HG03175 (cell line): ENCODE measurements around the gene SLC35E1.
"Not testable (repeated sequence)": the region's sequence is repeated elsewhere in the genome, so short reads cannot be mapped to it uniquely, and the experiment has no call there.

ENCODE experiments used
- ATAC-seq: cut with Tn5 transposase; IDR thresholded peaks from one replicate; pipeline ENCODE4 v1.9.1; 2021; ENCODE audit warnings: mild to moderate bottlenecking, moderate library complexity; ENCODE audit not compliant: unreplicated experiment

Gene SLC35E1

GRCh38 chr19:16554776-16555175 is 17.4 kb downstream of the SLC35E1 start:
- ATAC-seq, result no peak

GRCh38 chr19:16551902-16552301 is 20.3 kb downstream of the SLC35E1 start:
- not testable (repeated sequence) for ATAC-seq

GRCh38 chr19:16548956-16549355 is 23.3 kb downstream of the SLC35E1 start:
- no peak for ATAC-seq

- ATAC-seq, result no peak
These were observed 27.6 kb downstream of the SLC35E1 start for GRCh38 chr19:16544473-16545231.

GRCh38 chr19:16543734-16544133 is 28.5 kb downstream of the SLC35E1 start:
- not testable (repeated sequence) for ATAC-seq

GRCh38 chr19:16542910-16543472 is 29.2 kb downstream of the SLC35E1 start:
- ATAC-seq, result no peak

GRCh38 chr19:16542045-16542909 is 29.9 kb downstream of the SLC35E1 start, which contains the start of gene CHERP:
TSS of gene CHERP (minus strand) at chr19:16542437. CDS start at chr19:16542378, 59 bp downstream.
- peak; percentile 72 for ATAC-seq

GRCh38 chr19:16541526-16542044 is 30.6 kb downstream of the SLC35E1 start:
- ATAC-seq, result no peak

DNA sequence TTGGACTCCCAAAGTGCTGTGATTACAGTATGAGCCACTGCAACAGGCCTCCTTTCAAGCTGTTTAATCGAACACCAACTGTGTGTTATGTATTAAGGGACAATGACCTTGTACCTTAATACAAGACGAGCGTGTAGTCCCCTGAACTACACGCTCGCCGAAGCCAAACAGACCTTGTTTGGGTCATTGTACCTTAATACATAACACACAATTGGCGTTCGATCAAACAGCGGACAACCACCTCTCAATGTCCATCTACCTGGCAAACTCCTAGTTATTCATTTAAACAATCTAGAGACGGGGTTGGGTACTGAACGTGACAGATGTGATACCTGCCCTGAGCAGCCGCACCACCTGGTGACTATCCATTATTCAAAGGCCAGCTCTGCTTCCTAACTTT is 31.3 kb downstream of the SLC35E1 start:
- ATAC-seq, result no peak

GRCh38 chr19:16537111-16537510 is 35.1 kb downstream of the SLC35E1 start:
- ATAC-seq, result no peak

- no peak for ATAC-seq
These were observed 36.1 kb downstream of the SLC35E1 start for GRCh38 chr19:16536130-16536529.

GRCh38 chr19:16535381-16535780 is 36.8 kb downstream of the SLC35E1 start:
- ATAC-seq, result no peak

DNA sequence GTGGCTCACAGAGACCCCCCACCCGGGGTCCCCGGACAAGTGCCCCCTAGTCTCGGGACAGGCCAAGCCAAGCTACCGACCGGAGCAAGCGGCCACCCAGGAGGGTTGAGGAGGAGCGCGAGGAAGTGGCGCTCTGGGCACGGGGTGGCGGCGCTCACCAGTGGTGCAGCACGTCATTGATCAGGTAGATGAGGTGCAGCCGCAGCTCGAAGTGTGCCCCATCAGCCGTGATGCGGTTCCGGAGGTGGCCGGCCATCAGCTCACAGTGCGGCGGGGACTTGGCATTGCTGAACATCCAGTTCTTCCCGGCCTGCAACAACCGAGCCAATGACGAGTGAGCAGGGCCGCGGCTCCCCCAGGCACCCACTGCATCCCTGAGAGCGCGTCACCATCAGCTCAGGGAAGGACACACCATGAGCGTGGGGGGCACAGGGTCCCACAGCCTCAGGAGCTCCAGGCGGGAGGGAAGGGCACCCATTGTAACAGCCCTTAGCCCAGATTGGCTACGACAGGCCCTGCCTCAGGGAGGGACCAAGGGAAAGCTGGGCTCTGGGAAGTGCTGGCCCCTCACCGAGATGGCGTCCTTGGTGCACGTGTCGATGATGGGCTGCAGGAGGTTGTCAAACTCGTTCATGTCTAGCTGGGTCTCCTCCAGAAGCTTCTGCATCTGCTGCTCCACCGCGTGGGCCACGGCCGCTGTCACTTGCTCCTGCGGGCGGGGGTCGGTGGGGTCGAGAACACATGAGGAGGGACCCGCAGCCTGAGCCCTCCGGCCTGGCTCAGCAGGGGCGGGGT is 39.6 kb downstream of the SLC35E1 start:
- ATAC-seq, result no peak

DNA sequence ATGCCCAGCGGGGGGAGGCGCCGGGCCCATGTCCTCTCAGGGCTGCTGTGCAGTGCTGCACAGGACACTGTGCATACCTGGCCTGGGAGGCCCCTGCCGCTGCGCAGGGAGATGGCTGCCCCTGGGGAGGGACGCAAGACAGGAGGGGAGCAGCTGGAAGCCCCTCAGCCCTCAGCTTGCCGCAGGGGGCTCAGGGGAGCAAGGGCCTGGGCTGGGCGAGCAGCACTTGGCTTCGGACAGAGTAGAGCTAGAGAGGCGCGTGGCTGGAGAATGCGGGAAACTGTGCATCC is 40.9 kb downstream of the SLC35E1 start:
- no peak for ATAC-seq

- no peak for ATAC-seq
These were observed 41.5 kb downstream of the SLC35E1 start for GRCh38 chr19:16530540-16531379.

GRCh38 chr19:16529466-16530144 is 42.6 kb downstream of the SLC35E1 start:
- no peak for ATAC-seq

- no peak for ATAC-seq
These were observed 44.2 kb downstream of the SLC35E1 start for GRCh38 chr19:16527971-16528521.

DNA sequence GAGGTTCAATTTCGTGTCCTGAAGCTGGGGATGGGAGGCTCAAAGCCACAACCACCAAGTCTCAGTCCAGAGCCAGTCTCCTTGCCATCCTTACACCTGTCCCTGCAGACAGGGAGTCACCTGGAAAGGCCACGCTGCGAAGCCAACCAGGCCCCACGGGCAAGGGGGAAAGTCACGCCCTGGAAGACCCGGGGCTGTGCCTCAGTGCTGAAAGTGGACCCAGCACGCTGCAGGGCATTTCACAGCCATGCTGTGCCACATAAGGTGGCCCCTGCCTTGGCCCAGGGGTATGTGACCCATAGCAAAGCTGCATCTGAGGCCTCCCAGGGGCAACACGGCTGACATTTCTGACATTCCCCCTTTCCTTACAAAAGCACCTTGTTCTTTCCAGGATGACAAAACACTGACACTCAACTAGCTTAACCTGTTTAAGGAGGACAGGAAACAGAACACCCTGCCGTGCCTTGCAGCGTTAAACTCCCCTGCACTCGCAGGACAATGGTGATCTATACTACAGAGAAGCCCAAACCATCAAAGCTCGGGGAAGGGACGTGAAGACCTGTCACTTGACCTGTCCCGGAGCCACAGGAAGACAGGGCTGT is 44.8 kb downstream of the SLC35E1 start:
- ATAC-seq, result no peak
